BJ (cell line): ENCODE measurements around the gene PRPF8. TPM values are rescaled to one million over a fixed set of nuclear protein-coding genes. Genes with fewer than 3 reads are reported as not detected.
"Not testable (repeated sequence)": the region's sequence is repeated elsewhere in the genome, so short reads cannot be mapped to it uniquely, and the experiment has no call there.

Experiments
- CTCF ChIA-PET: fragments of 350-600 bp; formaldehyde crosslinking; extraction: SDS; loops from one replicate; lab custom pipeline; 2021; ENCODE audit warnings: antibody characterized with exemption, inconsistent platforms; lab: Yijun Ruan, JAX
- POLR2A ChIA-PET: fragments of 300-600 bp; sonication (Branson Sonifier 250); formaldehyde crosslinking; extraction: SDS; loops from one replicate; lab custom pipeline; 2021; ENCODE audit warnings: antibody characterized with exemption; lab: Charles Lee
- DNase-seq: peaks from one replicate; pipeline ENCODE4 v3.0.0-alpha.2; 2011; ENCODE audit warnings: low read depth
- H3K27me3 ChIP-seq: 2 replicates; pipeline ENCODE4 v1.6.0; 2011; ENCODE audit warnings: low read length; ENCODE audit not compliant: control insufficient read depth, insufficient read depth
- H3K36me3 ChIP-seq: 2 replicates; pipeline ENCODE4 v1.5.1; 2011; ENCODE audit warnings: low read length; ENCODE audit not compliant: control insufficient read depth, insufficient read depth
- H3K4me3 ChIP-seq: 2 replicates; pipeline ENCODE4 v1.5.1; 2011; ENCODE audit warnings: low read depth, mild to moderate bottlenecking, control low read depth, low read length
- polyA plus RNA-seq: library from polyadenylated mRNA; depleted of rRNA; stranded (reverse); fragments of >200 nt; gene quantifications from 2 replicates; pipeline ENCODE4 v1.2.3, GENCODE V29; 2011
- TF ChIP-seq, protein P1 (sequence below): IDR thresholded peaks from 2 replicates; pipeline ENCODE4 v1.5.1; 2011; ENCODE audit warnings: low read depth, mild to moderate bottlenecking, control low read depth, inconsistent platforms, low read length, moderate library complexity; ENCODE audit not compliant: insufficient read depth

PRPF8 gene
- polyA plus RNA-seq, 1 experiment = 194 TPM

DNA sequence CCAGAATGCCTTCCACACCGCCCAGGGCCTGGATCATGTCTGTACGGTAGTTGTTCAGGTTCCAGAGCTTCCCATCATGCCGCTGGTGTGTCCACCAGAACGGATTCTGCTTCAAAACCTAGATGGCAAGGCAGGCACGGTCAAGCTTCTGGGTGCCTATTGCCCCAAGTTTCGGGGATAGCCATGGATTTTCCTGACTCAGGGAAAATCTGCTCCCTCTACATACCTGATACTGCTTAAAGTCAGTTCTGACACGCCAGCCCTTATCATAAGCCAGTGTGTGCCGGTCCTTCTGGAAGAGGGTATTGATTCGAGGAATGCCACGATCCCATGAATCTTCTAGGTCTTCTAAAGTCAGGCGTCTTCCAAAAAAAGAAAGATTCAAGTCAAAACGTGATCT is 23.6 kb downstream of the PRPF8 start:
- CTCF ChIA-PET = interaction anchor here (1.4 to 3.9 kb wide), 6 partner anchors 8 to 52 kb away, joined by 4 to 18 read pairs (median 7); partner anchors contain the start of gene RILP
- POLR2A ChIA-PET = no interaction called here
- no peaks in the 10 kb centered on the region for H3K27me3 ChIP-seq
- H3K4me3 ChIP-seq = no peak overlapping the region
- TF ChIP-seq, protein P1, sequence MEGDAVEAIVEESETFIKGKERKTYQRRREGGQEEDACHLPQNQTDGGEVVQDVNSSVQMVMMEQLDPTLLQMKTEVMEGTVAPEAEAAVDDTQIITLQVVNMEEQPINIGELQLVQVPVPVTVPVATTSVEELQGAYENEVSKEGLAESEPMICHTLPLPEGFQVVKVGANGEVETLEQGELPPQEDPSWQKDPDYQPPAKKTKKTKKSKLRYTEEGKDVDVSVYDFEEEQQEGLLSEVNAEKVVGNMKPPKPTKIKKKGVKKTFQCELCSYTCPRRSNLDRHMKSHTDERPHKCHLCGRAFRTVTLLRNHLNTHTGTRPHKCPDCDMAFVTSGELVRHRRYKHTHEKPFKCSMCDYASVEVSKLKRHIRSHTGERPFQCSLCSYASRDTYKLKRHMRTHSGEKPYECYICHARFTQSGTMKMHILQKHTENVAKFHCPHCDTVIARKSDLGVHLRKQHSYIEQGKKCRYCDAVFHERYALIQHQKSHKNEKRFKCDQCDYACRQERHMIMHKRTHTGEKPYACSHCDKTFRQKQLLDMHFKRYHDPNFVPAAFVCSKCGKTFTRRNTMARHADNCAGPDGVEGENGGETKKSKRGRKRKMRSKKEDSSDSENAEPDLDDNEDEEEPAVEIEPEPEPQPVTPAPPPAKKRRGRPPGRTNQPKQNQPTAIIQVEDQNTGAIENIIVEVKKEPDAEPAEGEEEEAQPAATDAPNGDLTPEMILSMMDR = no peak
- H3K36me3 ChIP-seq = peaks cover 46% of the 10 kb centered on the region
- DNase-seq = no peak

DNA sequence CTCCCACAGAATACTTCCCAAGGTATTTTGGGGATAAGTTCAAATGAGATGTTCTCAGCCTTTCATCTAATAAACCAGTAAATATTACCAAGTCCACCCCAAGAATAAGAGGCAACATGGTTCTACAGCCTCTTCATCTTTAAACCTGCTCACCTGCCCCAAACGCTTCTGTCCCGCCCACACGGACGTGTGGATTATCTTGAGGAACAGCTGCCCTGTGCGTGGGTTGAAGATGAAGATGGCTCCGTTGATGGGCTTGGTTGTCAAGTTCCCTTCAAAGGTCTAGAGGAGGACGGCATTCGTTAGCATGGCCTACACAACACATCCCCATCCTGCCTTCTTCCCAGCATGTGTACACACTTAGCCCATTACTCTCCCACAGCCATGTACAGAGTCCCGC is 26.6 kb downstream of the PRPF8 start:
- CTCF ChIA-PET = interaction anchor here (1.5 to 3.9 kb wide), 3 partner anchors 9 to 64 kb away, joined by 4 to 18 read pairs (median 8); partner anchors contain the start of gene RILP
- H3K27me3 ChIP-seq = no peaks in the 10 kb centered on the region
- no peak for DNase-seq
- POLR2A ChIA-PET = no interaction called here
- TF ChIP-seq, protein P1 = no peak
- peaks cover 63% of the 10 kb centered on the region for H3K36me3 ChIP-seq
- H3K4me3 ChIP-seq = no peak overlapping the region

DNA sequence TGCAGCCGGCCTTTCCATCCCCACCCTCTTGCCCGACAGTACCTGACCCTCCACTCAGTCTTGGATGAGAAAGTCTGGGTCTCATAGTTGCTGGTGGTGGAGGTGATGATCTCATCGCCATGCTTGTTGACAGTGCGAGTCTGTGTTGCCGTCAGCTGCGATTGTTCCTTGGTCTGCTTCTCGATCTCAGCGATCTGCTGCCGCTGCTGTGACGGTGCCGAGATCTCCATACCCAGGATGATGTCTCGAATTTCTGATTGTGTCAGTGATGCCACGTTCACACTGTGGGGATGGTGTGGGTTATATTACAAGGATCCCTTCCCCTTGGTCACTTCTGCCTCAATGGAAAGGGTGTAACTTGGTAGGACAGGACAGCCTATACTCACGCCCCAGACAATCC is 30.9 kb downstream of the PRPF8 start:
- CTCF ChIA-PET = interaction anchor here (2.4 kb wide), 1 partner anchor 15 kb away, joined by 9 read pairs; no protein-coding TSS in a partner anchor
- H3K4me3 ChIP-seq = no peak overlapping the region
- POLR2A ChIA-PET = no interaction called here
- H3K36me3 ChIP-seq = peaks cover 55% of the 10 kb centered on the region
- TF ChIP-seq, protein P1 = no peak
- DNase-seq = no peak
- no peaks in the 10 kb centered on the region for H3K27me3 ChIP-seq

DNA sequence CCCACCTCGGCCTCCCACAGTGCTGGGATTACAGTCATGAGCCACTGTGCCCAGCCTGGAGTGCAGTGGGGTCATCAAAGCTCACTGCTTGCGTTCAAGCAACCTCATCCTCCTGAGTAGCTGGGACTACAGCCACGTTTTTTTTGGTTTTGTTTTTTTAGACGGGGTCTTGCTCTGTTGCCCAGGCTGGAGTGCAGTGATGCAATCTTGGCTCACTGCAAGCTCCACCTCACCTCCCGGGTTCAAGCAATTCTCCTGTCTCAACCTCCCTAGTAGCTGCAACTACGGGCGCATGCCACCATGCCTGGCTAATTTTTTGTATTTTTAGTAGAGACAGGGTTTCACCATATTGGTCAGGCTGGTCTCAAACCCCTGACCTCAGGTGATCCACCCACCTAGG is 31.9 kb downstream of the PRPF8 start:
- H3K27me3 ChIP-seq, H3K4me3 ChIP-seq, DNase-seq, POLR2A ChIA-PET: not testable (repeated sequence)
- H3K36me3 ChIP-seq = peaks cover 47% of the 10 kb centered on the region
- CTCF ChIA-PET = interaction anchor here (1.1 to 2.4 kb wide), 3 partner anchors 8 to 79 kb away, joined by 3 to 9 read pairs (median 7); no protein-coding TSS in a partner anchor

DNA sequence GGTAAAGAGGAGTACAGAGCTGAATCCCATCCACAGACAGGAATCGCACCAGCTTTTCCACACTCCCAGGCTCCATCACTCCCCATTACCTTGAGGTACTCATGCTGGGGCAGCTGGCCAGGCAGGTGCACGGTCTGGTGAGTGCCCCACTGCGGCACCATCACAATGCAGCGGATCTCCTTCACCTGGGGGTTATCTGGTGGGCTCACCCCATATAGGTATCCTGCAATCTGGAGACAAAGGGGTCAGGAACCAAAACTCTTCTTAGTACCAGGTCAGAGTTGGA is 33.2 kb downstream of the PRPF8 start:
- Histone ChIP-seq H3K27me3 (no peaks in the 10 kb centered on the region), H3K36me3 (peaks cover 43% of the 10 kb centered on the region), H3K4me3 (no peak overlapping the region)
- DNase-seq = no peak
- ChIA-PET CTCF (interaction anchor here (0.9 to 2.4 kb wide), 4 partner anchors 9 to 77 kb away, joined by 3 to 9 read pairs (median 6); no protein-coding TSS in a partner anchor), POLR2A (no interaction called here)
- TF ChIP-seq, protein P1 = no peak
